Cerebellar cortex (tissue), 1 donor: ENCODE measurements around the gene PITRM1.

ENCODE experiments used
- DNase-seq: peaks from one replicate; pipeline ENCODE4 v3.0.0-alpha.2; 2015; ENCODE audit warnings: low spot score

Gene PITRM1

DNA sequence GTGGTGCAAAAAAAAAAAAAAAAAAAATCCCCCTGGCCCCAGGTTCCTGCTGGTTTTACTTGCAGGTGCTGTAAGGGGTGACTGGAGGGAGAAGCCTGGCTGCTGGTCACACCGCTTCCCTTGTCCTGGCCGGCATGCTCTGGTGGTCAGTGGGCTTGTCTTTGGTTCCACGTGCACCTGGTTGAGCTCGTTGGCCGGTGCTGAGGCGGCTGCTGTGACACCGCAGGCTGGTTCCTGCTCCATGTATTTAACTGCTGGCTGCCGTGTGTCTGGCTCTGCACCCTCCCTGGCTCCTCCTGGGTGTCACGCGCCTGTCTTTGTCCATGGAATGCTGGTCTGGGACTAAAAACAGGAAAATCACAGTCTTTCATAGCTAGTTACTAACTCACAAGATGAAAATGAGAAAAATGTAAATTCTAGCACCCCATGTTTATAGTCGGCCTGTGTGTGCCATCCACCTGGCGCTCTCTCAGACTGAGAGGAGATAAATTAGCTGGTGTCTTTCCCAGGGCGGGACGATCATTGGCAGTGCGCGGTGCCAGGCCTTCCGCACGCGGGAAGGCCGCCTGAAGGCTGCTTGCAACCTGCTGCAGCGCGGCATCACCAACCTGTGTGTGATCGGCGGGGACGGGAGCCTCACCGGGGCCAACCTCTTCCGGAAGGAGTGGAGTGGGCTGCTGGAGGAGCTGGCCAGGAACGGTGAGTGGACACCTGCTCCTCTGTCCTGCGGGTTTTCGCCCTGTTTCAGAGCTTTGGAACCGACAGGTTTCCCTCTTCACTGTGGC, 71.5 kb downstream of the PITRM1 start:
- peak; percentile 84 for DNase-seq

DNA sequence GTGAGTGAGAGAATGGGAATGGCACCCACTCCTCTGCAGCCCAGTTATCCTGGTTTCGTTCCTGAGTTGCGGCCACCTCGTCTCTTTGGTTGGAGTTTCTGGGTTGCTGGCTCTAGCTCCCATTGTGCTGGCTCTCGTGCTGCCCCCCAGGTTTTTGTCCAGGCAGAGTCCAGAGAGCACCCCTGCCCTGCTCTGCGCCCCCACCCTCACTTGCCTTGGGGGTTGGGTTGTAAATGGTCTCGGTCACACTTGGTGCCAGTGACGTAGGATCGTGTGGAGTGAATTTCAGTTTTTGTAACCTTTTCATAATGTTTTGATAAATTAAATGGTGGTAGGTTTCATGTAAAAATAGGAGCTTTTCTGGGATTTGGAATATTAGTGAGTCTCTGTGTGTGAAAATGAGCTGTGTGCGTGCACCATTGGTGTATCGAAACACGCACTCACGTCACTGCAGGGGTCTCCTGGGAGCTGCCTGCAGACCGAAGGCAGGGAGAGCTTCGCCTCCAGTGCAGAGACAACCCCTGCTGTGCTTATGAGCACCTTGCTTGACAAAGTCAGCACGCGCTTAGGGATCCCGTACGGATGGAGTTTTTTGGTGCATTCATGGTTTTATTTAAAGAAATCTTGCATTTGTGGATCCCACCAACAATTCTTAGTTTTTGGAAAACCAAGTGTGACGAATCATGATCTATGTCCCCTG, 72.3 kb downstream of the PITRM1 start:
- DNase-seq = no peak

DNA sequence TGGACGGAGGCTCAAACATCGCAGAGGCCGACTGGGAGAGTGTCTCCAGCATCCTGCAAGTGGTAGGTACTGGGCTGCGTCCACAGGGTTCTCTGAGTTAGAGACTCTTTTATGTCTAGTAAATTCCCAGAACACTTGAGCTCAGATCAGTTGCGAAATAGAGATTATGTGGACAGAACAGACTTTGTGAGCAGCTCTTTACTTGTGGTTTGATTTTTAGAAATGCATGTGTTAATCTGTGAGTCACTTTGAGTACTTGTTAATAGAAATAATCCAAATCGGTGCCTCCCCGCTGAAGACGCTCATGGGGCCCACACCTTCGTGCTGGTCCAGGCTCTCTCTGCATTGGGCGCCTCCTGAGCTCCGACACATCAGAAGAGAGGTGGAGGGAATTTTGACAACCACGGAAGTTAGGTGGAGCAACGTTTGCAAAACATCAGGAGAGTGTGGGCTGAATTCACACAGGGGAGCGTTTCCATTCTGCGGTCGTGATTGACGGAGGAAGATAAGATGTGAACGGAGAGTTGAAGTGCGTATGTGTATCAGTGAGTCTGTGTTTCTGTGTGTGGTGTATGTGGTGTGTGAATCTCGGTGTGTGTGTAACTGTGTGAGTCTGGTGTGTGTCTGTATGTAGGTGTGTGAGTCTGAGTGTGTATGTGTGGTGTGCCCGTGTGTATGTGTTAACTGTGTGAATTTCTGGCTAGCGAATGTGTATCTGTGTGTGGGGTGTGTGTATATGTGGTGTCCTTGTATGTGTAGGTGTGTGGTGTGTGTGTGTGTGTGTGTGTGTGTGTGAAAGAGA, 73.1 kb downstream of the PITRM1 start:
- no peak for DNase-seq

DNA sequence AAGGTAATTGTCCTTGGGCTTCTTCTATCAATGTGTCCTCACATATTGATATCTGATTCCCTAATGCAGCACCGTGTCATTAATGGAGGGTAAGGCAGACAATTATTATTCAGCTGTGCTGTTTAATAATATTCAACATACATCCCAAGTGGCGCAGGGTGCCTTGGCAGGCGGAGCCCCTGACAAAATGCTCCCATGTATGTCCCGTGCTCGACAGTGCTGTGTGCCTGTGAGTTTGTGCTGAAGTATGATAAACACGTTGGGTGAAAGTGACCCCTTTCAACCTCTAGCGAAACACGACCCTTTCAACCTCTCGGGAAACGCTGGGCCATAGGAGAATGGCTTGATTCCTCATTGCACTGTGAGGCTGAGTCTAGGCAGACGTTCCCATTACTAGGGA, 73.9 kb downstream of the PITRM1 start:
- DNase-seq = no peak

DNA sequence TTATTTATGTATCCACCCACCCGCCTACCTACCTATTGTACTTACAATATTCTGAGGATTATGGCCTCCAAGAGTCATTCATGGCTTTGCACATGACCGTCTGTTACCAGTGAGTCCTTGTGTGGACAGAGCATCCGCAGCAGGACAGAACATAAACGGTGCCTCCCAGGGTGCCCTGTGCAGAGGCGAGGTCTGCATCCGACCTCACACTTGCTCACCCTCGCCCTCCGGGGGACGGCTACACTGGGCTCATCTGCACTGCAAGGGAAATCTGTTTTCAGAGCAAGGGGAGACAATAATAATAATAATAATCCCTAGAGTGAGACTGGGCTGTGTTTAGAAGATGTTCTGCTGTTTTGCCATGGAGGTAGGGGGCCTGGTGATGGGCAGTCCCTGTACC, 75.4 kb downstream of the PITRM1 start:
- DNase-seq = no peak

DNA sequence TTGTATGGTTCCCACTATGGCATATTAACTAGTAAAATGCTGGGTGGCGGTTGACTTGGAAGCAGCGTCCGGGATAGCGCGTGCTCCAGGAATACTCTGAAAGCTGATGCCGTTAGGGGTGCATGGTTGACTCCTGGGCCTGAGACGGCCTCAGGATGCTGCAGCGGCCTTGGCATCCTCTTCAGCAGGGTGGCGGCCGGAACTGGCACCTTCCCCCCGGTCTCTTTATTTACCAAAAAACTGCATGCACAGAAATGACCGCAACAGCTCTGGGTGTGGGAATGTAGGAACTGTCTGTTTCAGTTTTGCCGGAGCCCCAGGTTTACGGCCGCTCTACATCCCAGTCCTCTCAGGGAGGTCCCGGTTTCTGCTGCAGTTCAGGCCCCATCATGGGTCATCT, 76.4 kb downstream of the PITRM1 start:
- DNase-seq = no peak

DNA sequence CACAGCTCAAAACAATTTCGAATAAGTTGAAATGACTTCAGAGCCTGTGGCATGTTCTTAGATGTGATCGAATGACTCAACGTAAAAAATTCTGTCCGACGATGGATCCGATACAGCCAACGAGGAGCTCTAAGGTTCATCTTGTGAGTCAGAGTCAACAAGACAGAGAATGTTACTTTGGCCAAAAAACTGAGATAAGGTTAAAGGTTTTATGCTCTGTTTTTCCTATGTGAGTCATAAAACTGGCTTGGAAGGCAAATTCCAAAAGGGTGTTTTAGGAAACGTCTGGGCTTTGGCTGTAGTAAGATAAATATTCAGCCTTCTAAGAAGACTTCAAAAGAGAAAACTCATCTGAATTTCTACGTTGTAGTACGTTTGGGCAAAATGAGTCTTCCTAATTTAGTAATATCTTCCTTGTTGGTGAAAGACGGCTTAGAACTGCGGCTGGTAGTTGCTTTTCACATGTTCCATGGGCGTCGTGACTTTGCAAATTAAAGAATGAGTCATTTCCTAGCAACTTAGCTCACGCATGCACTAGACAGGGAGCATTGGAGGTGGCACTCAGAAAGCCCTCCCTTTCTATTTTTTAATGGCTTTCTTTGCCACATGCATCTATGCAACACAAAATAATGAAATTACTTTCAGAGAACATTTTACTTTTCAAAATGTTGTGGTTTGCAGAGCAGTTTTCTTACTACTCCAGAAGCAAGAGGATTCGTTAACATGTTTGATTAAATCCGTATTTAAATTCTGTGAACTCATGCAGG, 77.0 kb downstream of the PITRM1 start:
- no peak for DNase-seq

DNA sequence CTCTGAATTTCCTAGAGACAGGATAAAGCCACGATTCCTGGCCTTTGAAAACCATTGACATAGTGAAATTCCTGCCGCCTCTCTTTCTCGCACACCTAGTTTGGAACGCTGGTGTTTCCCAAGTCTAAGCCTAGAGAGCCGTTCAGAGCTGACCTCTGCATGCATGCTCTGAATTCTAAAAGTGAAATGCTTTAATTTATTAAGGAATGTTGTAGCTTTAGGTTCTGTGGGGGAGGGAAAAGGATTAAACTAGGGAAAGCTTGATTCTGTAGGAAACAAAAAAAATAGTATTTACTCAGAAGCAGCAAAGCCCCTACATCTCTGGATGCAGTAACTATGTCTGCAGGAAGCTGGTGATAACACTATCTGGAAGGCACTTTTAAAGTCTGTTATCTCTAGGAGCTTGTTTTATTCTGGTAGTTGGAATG, 78.0 kb downstream of the PITRM1 start:
- DNase-seq = no peak

DNA sequence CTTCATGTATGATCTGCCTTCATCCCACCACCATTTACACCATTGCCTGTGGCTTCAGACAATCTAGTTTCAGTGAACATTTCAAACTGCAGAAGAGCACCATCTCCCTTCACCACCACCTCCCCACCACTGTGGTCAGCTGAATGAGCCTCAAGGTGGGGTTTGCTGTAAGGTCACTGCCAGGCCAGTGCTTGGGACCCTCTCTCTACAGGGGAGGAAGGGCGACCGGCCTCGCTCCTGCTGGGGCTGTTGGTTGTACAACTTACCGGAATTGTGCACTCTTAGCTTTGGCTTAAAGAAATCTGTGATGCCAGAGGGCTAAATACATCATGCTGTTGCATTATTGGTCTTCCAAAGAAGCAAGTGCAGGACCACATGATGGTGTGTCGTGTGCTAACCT, 78.6 kb downstream of the PITRM1 start:
- no peak for DNase-seq

DNA sequence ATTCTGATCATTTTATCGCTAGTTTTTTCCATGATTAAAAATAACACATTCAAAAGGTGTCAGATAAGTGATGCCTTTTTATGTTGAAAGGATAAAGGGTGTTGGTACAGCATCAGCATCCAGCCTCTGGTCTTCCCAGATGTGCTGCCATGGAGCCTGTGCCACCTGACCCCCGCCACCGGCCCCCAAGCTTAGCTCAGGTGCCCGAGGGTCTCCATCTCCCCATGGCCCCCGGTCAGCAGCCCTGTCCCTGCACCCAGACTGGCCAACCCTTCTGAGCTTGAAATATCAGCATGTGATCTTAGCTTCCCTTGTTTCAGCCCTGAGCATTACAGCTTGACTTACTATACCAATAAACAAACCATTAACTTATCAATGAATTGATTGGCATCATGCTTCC, 80.7 kb downstream of the PITRM1 start:
- DNase-seq = no peak

DNA sequence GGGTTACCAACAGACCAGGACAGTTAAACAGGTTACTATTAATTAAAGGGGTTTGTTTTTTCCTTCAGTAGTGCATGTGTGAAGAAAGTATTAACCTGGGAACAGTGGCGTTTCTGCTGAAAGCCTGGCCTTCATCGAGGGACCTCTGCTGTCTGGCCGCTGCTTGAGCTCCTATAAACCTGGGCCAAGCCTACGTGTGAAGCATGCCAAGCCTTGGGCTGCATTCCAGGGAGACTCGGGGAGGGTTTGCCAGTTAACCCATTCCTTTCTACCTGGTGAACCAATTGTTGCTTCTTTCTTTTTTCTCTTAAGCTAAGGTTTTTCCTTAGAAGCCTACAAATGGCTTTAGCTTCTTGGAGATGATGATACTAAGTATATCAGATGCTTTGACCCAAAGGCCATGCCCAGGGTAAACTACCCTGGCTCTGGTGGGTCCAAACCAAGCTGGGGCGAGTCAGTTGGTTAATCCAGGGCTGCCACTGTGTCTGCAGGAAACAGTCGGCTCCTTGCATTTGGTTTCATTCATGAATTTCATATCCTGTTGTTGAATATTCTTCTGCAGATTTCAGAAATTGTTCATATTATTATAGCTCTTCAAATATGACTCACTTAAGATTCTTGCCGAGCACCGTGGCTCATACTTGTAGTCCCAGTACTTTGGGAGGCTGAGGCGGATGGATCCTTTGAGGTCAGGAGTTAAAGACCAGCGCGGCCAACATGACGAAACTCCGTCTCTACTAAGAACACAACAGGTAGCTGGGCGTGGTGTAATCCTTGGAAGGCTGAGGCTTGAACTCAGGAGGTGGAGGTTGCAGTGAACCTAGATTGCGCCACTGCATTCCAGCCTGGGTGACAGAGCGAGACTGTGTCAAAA, 81.4 kb downstream of the PITRM1 start:
- peak; percentile 79 for DNase-seq

DNA sequence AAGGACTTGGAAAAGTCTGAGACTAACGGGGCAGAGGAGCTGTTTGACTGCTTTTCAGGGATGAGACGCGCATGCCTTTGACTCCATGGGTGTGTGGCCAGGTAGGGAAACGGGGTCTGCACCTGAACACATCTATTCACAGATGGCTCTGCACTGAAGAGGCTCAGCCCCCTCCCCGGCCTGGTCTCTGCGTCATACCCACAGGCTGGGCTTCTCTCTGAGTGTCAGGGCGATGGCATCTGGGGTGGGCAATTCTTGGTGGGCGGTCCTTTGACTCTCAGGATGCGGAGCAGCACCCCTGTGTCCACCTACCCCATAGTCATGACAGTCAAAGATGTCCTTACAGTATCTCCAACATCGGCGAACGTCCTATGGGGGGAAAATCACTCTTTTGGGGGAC, 82.2 kb downstream of the PITRM1 start:
- DNase-seq = no peak
